Measurements from ENCODE around the gene CHMP1A. TPM values are rescaled to one million over a fixed set of nuclear protein-coding genes. Genes with fewer than 3 reads are reported as not detected.

The CHMP1A gene
- total RNA-seq, 4 donors from 2014 or later, result 40.4 to 64.3 (median 50.3) TPM

GRCh38 chr16:89693931-89694783 lies 36.6 kb upstream of the CHMP1A start:
- no peak for TF ChIP-seq CTCF (IDR thresholded peaks at IDR 0.05; ENCODE audit: low read depth)

- TF ChIP-seq CTCF (IDR thresholded peaks at IDR 0.05; ENCODE audit: low read depth), result no peak
Observed at GRCh38 chr16:89693289-89693731, 35.8 kb upstream of the CHMP1A start.

GRCh38 chr16:89691986-89692569 lies 34.6 kb upstream of the CHMP1A start:
- no peak for TF ChIP-seq CTCF (IDR thresholded peaks at IDR 0.05; ENCODE audit: low read depth)

GRCh38 chr16:89691231-89691985 lies 33.9 kb upstream of the CHMP1A start:
- no peak for TF ChIP-seq CTCF (IDR thresholded peaks at IDR 0.05; ENCODE audit: low read depth)

GRCh38 chr16:89690392-89690901 lies 32.9 kb upstream of the CHMP1A start:
- no peak for TF ChIP-seq CTCF (IDR thresholded peaks at IDR 0.05; ENCODE audit: low read depth)

- TF ChIP-seq CTCF (IDR thresholded peaks at IDR 0.05; ENCODE audit: low read depth), result no peak
Observed at GRCh38 chr16:89689142-89689541, 31.6 kb upstream of the CHMP1A start.

GRCh38 chr16:89688395-89688794 lies 30.9 kb upstream of the CHMP1A start:
- no peak for TF ChIP-seq CTCF (IDR thresholded peaks at IDR 0.05; ENCODE audit: low read depth)

Measured in subcutaneous adipose tissue (tissue), 4 donors.